ENCODE data around the gene MOB1A.

DNA sequence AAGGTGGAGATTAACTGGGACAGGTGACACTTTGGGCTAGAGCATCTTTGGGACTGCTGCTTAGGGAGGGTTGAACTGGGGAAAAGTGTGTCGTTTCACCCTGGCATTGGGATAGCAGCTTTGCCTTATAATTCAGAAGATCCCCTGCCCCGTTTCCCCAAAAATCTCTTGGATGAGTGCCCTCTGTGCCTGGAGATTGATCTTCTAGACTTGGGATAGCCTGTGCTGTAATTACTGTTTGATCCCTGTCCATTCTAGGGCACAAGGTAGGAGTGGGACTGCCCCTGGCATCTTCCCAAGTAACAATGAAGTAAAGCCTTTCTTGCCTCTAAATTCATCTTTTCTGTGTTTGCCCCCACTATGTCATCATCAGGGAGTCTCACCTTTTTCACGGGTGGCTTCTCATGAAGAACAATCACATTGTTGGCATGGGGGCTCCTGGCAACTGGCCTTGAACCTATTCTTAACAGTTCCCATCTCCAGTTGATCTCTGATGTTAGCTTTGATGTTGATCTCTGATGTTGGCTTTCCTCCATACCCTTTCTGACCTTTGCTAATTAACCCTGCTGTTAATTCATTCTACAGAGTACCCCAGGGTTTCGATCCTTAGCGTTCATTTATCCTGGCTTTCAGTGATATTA is 41.3 kb upstream of the MOB1A start:
- TF ChIP-seq CTCF (optimal IDR thresholded peaks at IDR 0.05 in 1 of 3, IDR thresholded peaks at IDR 0.05 in 1 of 3, conservative IDR thresholded peaks at IDR 0.05 in 1 of 3; ENCODE audit: extremely low read depth in 1 of 3, insufficient read depth in 2 of 3, low read length in 3 of 3), result no peak
- TF ChIP-seq EZH2 (IDR thresholded peaks at IDR 0.05; ENCODE audit: low read length), result no peak

Data from keratinocyte (primary cell).